Stimulated activated CD4-positive, alpha-beta T cell treated with anti-CD3 and anti-CD28 coated beads, Interleukin-15, amount 100 ng/mL, for 1 hour (primary cell): ENCODE measurements around the gene ASGR2.
"Not testable (repeated sequence)": the region's sequence is repeated elsewhere in the genome, so short reads cannot be mapped to it uniquely, and the experiment has no call there.

Experiments
- DNase-seq, 2 donors: peaks; one replicate each; pipeline ENCODE4 v3.0.0-alpha.2; 2020; ENCODE audit warnings: low read depth in 1 of 2, low spot score in 1 of 2

The ASGR2 gene

DNA sequence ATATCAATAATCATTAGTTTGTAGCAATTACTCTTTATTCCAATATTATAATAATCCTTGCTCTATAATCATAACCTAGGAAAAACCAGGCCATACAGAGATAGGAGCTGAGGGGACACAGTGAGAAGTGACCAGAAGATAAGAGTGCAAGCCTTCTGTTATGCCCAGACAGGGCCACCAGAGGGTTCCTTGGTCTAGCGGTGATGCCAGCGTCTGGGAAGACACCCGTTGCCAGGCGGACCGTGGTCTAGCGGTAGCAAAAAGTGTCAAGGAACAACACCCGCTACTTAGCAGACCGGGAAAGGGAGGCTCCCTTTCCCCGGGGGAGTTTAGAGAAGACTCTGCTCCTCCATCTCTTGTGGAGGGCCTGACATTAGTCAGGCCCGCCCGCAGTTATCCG lies 11.8 kb upstream of the ASGR2 start:
- DNase-seq: not testable (repeated sequence)

- no peak for DNase-seq
These were observed 10.3 kb upstream of the ASGR2 start for GRCh38 chr17:7124923-7125322.

- DNase-seq: no peak
These were observed 9.2 kb upstream of the ASGR2 start for GRCh38 chr17:7123844-7124243.

GRCh38 chr17:7122381-7122780 lies 7.8 kb upstream of the ASGR2 start:
- DNase-seq: no peak

DNA sequence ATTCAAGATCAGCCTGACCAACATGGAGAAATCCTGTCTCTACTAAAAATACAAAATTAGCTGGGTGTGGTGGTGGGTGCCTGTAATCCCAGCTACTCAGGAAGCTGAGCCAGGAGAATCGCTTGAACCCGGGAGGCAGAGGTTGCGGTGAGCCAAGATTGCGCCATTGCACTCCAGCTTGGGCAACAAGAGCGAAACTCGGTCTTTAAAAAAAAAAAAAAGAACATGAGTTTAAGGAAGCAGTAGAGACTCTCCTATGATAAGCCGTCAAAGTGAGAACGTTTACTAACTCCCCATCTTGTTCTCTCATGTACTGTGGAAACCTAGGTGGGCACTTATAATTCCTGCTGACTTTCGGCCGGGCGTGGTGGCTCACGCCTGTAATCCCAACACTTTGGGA lies 6.0 kb upstream of the ASGR2 start:
- not testable (repeated sequence) for DNase-seq

DNA sequence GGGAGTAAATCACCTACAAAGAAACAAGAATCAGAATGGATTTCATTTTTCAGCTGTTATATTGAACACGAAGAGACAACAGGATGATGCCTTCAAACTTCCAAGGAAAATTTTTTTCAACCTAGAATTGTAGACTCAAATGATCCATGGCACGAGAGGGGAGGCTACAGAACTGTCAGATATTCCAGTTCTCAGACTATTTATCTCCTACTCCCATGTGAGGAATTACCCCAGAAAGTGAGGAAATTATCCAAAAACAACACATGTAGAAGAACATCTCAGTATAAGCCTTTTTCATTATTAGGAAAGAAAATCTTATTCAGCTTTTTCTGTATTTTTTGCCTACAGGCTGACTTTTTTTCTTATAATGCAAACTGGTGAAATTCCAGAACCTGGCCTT lies 5.5 kb upstream of the ASGR2 start:
- DNase-seq: no peak

DNA sequence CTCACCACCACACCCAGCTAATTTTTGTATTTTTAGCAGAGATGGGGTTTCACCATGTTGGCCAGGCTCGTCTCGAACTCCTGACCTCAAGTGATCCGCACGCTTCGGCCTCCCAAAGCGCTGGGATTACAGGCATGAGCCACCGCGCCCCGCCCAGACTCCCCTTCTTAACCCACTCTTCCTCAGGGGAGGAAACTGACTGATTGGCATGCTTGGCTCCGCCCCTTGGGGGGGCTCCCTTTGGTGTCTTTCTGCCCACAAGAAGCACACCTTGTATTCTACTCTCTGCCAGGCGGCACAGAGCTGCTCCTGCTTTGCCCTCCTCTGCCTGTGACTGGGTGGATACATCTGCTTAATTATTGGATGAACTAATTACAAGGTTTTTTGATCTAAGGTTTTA lies 4.7 kb upstream of the ASGR2 start:
- DNase-seq: no peak

DNA sequence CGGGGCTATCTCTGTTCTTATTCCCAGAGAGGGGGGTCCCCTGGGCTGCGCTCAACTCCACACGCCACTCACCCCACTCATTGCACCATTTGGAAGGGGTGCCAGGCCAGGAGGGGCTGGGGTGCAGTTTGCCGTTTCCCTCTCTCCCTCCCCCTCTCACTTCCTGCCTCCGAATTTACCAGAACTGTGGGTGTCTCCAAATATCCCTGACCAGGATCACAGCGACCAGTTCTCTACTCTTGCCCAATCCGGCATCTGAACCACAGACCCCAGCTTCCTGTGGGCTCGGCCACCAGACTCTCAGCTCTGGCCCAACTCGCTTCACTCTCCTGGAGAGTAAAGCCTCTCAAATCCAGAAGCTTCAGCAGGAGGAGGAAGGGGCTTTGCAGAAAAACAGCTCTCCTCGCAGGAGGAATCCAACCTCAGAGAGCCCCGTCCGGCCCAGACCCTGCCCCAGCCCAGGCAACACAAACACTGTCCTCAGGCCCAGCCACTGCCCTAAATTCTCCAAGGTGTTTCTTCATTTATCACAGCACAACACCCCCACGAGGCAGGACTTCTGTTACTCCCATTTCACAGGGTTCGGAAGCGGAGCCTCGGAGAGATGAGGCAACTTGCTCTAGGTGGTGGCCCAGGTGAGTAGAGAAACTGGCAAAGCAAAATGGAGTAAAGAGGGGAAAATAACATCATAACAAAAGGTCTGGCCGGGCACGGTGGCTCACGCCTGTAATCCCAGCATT lies 423 bp upstream of the ASGR2 start:
- DNase-seq: no peak

- DNase-seq: no peak
These were observed 1.1 kb downstream of the ASGR2 start for GRCh38 chr17:7113273-7114071.

DNA sequence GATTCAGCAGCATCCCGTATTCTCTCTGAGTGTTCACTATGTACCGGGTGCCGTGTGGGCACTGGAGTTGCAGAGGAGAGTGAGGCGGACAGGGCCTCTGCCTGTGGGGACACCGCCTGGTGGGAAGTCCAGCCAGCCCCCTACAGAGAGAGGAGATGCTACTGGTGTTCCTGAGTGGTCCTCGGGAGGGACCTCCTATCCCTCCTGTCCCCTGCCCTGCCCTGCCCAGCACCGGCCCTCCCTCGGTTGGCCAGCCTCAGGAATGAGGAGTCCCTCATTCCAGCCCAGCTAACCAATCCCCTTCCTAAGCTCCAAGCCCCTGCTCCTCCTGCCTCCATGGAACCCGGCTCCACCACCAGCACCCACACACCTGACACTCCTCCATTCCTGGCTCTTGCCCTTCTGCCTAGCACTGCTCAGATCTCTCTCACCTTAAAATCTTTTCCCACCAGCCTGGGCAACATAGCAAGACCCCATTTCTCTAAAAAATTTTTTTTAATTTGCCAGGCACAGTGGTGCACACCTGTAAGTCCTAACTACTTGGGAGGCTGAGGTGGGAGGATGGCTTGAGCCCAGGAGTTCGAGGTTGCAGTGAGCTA lies 2.0 kb downstream of the ASGR2 start:
- no peak for DNase-seq

- no peak for DNase-seq
These were observed 2.7 kb downstream of the ASGR2 start for GRCh38 chr17:7111784-7112509.

DNA sequence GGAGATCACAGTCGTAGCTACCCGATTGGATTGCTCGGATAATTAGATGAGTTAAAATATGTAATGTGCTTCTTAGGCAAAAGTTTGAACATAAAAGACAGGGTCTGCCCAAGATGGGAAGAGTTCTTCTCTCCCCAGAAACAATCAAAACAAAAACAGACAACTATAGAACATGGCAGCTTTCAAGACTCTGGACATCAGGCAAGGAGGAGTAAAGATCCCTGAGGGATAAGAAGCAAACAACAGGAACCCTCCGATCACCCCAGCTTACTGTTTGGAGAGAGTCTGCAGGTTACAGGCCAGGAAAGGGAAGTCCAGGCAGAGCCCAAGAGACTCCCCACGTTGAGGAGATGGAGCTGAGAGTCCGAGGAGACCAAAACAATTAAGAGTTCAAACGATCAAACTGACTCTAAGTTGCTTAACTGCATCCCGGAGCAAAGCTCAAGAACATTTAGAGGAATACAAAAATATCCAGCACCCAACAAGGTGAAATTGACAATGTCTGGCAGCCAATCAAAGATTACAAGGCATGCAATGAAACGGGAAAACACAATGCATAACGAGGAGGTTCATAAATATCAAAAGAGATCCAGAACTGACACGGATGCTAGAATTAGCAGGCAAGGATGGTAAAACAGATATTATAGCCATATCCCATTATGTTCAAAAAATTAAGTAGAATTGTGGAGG lies 3.9 kb downstream of the ASGR2 start:
- no peak for DNase-seq

GRCh38 chr17:7109461-7110322 lies 4.9 kb downstream of the ASGR2 start:
- no peak for DNase-seq

- DNase-seq: no peak
These were observed 5.6 kb downstream of the ASGR2 start for GRCh38 chr17:7108981-7109380.

- DNase-seq: no peak
These were observed 6.1 kb downstream of the ASGR2 start for GRCh38 chr17:7108560-7108925.

- no peak for DNase-seq
These were observed 6.6 kb downstream of the ASGR2 start for GRCh38 chr17:7107795-7108559.

DNA sequence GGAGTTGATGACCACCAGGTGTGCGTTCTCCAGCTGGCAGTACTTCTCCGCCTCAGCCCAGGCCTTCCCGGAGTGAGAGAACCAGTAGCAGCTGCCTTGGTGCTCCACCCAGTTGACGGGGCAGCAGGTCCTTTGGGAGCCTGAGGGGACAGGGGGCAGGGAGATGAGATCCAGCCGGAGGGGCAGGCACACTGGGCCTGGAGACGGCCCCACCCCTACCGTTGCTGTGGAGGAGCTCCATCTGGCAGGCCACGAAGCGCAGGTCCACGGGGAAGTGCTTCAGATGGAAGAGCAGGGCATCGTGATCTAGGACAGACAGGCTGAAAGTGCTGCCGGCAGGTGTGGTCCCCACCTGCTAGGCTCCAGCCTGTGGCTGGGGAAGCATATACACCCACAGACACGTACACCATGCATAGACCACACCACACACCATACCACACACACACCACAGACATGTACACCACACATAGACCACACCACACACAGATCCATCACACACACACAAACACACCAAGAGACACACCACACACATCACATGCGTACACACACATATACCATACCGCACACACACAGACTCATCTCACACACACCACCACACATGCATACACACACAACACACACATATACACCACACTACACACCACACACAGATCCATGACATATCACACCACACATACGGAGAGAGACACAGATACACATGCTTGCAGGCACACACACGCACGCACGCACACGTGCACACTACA lies 7.4 kb downstream of the ASGR2 start:
- DNase-seq: no peak

- no peak for DNase-seq
These were observed 12.2 kb downstream of the ASGR2 start for GRCh38 chr17:7102421-7102820.

DNA sequence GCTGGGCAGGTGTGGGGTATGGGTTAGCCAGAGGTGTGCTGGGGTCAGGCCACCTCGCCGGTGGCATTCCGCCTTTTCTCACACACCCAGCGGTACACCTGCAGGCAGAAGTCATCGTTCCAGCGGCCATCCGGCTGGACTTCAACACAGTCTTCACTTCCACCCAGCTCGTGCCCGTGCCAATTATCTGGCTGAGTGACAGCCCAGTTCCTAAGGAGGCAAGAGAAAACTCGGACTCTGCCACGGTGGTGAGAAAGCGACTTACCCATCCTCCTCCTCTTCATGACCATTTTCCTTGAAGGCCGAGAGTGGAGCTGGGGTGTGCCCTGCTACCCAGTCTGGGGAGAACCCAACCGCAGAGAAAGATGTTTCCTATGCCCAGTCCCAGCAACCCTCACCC lies 13.1 kb downstream of the ASGR2 start:
- DNase-seq: no peak
